HEK293T (cell line): ENCODE data around the gene RPL41.

Experiments
- CTCF ChIA-PET: fragments of 350-600 bp; formaldehyde crosslinking; extraction: SDS; loops from one replicate; lab custom pipeline; 2021; ENCODE audit warnings: antibody characterized with exemption, inconsistent platforms; lab: Yijun Ruan, JAX
- POLR2A ChIA-PET: fragments of 350-600 bp; formaldehyde crosslinking; extraction: SDS; loops from one replicate; lab custom pipeline; 2020; ENCODE audit warnings: antibody characterized with exemption, inconsistent platforms; lab: Yijun Ruan, JAX
- DNase-seq: peaks from one replicate; pipeline ENCODE4 v3.0.0; 2012; ENCODE audit warnings: mixed read lengths; ENCODE audit errors: extremely low spot score
- ARNT ChIP-seq: fragments of 450-650 bp; IDR thresholded peaks from 2 replicates; pipeline ENCODE4 v1.6.1; 2017; ENCODE audit warnings: mild to moderate bottlenecking
- BHLHE40 ChIP-seq: fragments of 450-650 bp; IDR thresholded peaks from 2 replicates; pipeline ENCODE4 v1.6.1; 2016; ENCODE audit warnings: mild to moderate bottlenecking, moderate library complexity, borderline replicate concordance
- CTBP1 ChIP-seq: fragments of 450-650 bp; IDR thresholded peaks from 2 replicates; pipeline ENCODE4 v1.6.1; 2016; ENCODE audit warnings: borderline replicate concordance
- ELF4 ChIP-seq: fragments of 450-650 bp; IDR thresholded peaks from 2 replicates; pipeline ENCODE4 v1.6.1; 2017; ENCODE audit warnings: antibody characterized with exemption
- FOXA1 ChIP-seq: fragments of 450-650 bp; IDR thresholded peaks from 2 replicates; pipeline ENCODE4 v1.6.1; 2016; ENCODE audit warnings: mild to moderate bottlenecking
- FOXK2 ChIP-seq: fragments of 450-650 bp; IDR thresholded peaks from 2 replicates; pipeline ENCODE4 v1.6.1; 2016; ENCODE audit warnings: mild to moderate bottlenecking
- FOXM1 ChIP-seq: fragments of 450-650 bp; IDR thresholded peaks from 2 replicates; pipeline ENCODE4 v1.6.1; 2017; ENCODE audit warnings: mild to moderate bottlenecking, borderline replicate concordance
- HDGF ChIP-seq: fragments of 450-650 bp; IDR thresholded peaks from 2 replicates; pipeline ENCODE4 v1.6.1; 2017; ENCODE audit warnings: antibody characterized with exemption, borderline replicate concordance
- L3MBTL2 ChIP-seq: fragments of 450-650 bp; conservative IDR thresholded peaks from 2 replicates; pipeline ENCODE4 v1.6.1; 2016; ENCODE audit warnings: mild to moderate bottlenecking
- LEF1 ChIP-seq: fragments of 450-650 bp; IDR thresholded peaks from 2 replicates; pipeline ENCODE4 v1.6.1; 2017; ENCODE audit warnings: mild to moderate bottlenecking, borderline replicate concordance
- NFRKB ChIP-seq: fragments of 450-650 bp; IDR thresholded peaks from 2 replicates; pipeline ENCODE4 v1.6.1; 2016; ENCODE audit warnings: mild to moderate bottlenecking, moderate library complexity
- PKNOX1 ChIP-seq: fragments of 450-650 bp; IDR thresholded peaks from 2 replicates; pipeline ENCODE4 v1.6.1; 2016
- SP1 ChIP-seq: fragments of 450-650 bp; IDR thresholded peaks from 2 replicates; pipeline ENCODE4 v1.6.1; 2017
- SUZ12 ChIP-seq: fragments of 450-650 bp; IDR thresholded peaks from 2 replicates; pipeline ENCODE4 v1.6.1; 2016; ENCODE audit warnings: mild to moderate bottlenecking
- TARDBP ChIP-seq: fragments of 450-650 bp; IDR thresholded peaks from 2 replicates; pipeline ENCODE4 v1.6.1; 2016
- ZNF384 ChIP-seq: fragments of 450-650 bp; IDR thresholded peaks from 2 replicates; pipeline ENCODE4 v1.6.1; 2016

RPL41 gene

GRCh38 chr12:56130876-56131275, 14.4 kb downstream of the RPL41 start:
- no peak for DNase-seq
- POLR2A ChIA-PET, result interaction anchor here (1.4 kb wide), 1 partner anchor 21 kb away, joined by 3 read pairs; no protein-coding TSS in a partner anchor
- TF ChIP-seq HDGF (no peak), L3MBTL2 (no peak), SP1 (no peak), FOXA1 (no peak), TARDBP (no peak), PKNOX1 (no peak), NFRKB (no peak)
- CTCF ChIA-PET, result no interaction called here

- TF ChIP-seq ELF4 (no peak), HDGF (no peak), L3MBTL2 (no peak)
- no peak for DNase-seq
- POLR2A ChIA-PET, result interaction anchor here (0.9 kb wide), 1 partner anchor 17 kb away, joined by 3 read pairs; the partner anchor contains the start of gene ZC3H10
- CTCF ChIA-PET, result no interaction called here
Measured at GRCh38 chr12:56134897-56135296, 18.5 kb downstream of the RPL41 start.

GRCh38 chr12:56137853-56138571, 21.6 kb downstream of the RPL41 start:
- ChIA-PET CTCF (interaction anchor here (0.5 kb wide), 1 partner anchor 949 kb away, joined by 3 read pairs; no protein-coding TSS in a partner anchor), POLR2A (interaction anchor here (1.3 to 1.9 kb wide), 2 partner anchors 10 kb away, joined by 3 to 9 read pairs; partner anchors contain the start of gene ESYT1)
- no peak for DNase-seq
- TF ChIP-seq SUZ12, result no peak
- TF ChIP-seq L3MBTL2, result no peak
- no peak for TF ChIP-seq FOXA1
- TF ChIP-seq NFRKB, result no peak
- TF ChIP-seq TARDBP, result no peak
- TF ChIP-seq ARNT, result no peak
- no peak for TF ChIP-seq HDGF
- TF ChIP-seq SP1, result no peak
- TF ChIP-seq FOXK2, result no peak
- TF ChIP-seq CTBP1, result no peak
- TF ChIP-seq PKNOX1, result no peak
- no peak for TF ChIP-seq ELF4
- no peak for TF ChIP-seq LEF1
- no peak for TF ChIP-seq ZNF384
- no peak for TF ChIP-seq BHLHE40

- no peak for DNase-seq
- CTCF ChIA-PET, result no interaction called here
- POLR2A ChIA-PET, result interaction anchor here (2.4 to 5.9 kb wide), 2 partner anchors 10 to 14 kb away, joined by 8 to 28 read pairs; partner anchors contain the start of genes ESYT1 and MYL6B
- TF ChIP-seq PKNOX1 (no peak), FOXK2 (no peak), L3MBTL2 (no peak), FOXA1 (no peak), BHLHE40 (no peak), HDGF (no peak), CTBP1 (no peak)
Measured at GRCh38 chr12:56141946-56142784, 25.7 kb downstream of the RPL41 start.

- CTCF ChIA-PET, result interaction anchor here (0.5 kb wide), 1 partner anchor 96 kb away, joined by 3 read pairs; no protein-coding TSS in a partner anchor
Measured at GRCh38 chr12:56143217-56143616, 26.8 kb downstream of the RPL41 start.

More at GRCh38 chr12:56143217-56143616, 26.8 kb downstream of the RPL41 start:
- TF ChIP-seq CTBP1 (no peak), ZNF384 (no peak), HDGF (no peak), ELF4 (no peak), L3MBTL2 (no peak), LEF1 (no peak), FOXM1 (no peak), FOXK2 (no peak), BHLHE40 (no peak), PKNOX1 (no peak), NFRKB (no peak), SUZ12 (no peak), FOXA1 (no peak), SP1 (no peak)
- POLR2A ChIA-PET, result interaction anchor here (2.4 to 5.9 kb wide), 2 partner anchors 9 to 15 kb away, joined by 8 to 28 read pairs; partner anchors contain the start of genes ESYT1 and MYL6B
- DNase-seq, result no peak
